Erythroblast (primary cell): ENCODE results near the gene PPP2R1B.

Source experiments
- GATA1 ChIP-seq: IDR thresholded peaks from 2 replicates; pipeline ENCODE4 v1.6.1; 2011; ENCODE audit warnings: low read depth, mild to moderate bottlenecking, control low read depth, low read length, moderate library complexity
- POLR2A ChIP-seq: IDR thresholded peaks from 2 replicates; pipeline ENCODE4 v1.6.1; 2011; ENCODE audit warnings: mild to moderate bottlenecking, low read length

- TF ChIP-seq GATA1, result no peak
- TF ChIP-seq POLR2A, result no peak
These were observed 30.7 kb downstream of the PPP2R1B start for GRCh38 chr11:111735262-111736116.
